ENCODE results near the gene NT5C3A.

DNA sequence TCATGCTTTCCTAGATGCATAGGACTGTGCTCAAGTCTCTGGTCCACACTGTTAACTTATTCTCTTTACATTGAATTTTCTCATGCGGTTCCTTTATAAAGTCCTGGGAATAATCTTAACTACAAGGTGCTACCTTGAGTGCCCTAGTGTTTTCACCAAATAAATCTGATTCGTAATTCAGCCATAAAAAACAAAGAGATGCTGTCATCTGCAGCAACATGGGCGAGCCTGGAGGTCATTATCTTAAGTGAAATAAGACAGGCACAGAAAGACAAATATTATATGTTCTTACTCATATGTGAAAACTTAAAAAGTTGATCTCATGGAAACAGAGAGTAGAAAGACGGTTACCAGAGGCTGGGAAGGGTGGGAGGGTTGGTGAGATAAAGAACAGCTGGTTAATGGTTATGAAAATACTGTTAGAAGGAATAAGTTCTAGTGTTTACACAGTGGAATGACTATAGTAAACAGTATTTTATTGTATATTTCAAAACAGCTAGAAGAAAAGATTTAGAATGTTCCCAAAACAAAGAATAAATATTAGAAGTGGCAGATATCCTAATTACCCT, 38.3 kb downstream of the NT5C3A start:
- TF ChIP-seq, protein P1, sequence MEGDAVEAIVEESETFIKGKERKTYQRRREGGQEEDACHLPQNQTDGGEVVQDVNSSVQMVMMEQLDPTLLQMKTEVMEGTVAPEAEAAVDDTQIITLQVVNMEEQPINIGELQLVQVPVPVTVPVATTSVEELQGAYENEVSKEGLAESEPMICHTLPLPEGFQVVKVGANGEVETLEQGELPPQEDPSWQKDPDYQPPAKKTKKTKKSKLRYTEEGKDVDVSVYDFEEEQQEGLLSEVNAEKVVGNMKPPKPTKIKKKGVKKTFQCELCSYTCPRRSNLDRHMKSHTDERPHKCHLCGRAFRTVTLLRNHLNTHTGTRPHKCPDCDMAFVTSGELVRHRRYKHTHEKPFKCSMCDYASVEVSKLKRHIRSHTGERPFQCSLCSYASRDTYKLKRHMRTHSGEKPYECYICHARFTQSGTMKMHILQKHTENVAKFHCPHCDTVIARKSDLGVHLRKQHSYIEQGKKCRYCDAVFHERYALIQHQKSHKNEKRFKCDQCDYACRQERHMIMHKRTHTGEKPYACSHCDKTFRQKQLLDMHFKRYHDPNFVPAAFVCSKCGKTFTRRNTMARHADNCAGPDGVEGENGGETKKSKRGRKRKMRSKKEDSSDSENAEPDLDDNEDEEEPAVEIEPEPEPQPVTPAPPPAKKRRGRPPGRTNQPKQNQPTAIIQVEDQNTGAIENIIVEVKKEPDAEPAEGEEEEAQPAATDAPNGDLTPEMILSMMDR (IDR thresholded peaks at IDR 0.05) = no peak
- TF ChIP-seq POLR2A (IDR thresholded peaks at IDR 0.05) (no peak), EP300 (IDR thresholded peaks at IDR 0.05) (no peak)
